ENCODE data around the gene HMGXB4.

The HMGXB4 gene

GRCh38 chr22:35292786-35293185 lies 35.5 kb downstream of the HMGXB4 start:
- TF ChIP-seq EZH2 (optimal IDR thresholded peaks at IDR 0.05; ENCODE audit: low read depth, low read length) (no peak), EZH2phosphoT487 (IDR thresholded peaks at IDR 0.05; ENCODE audit: low read length) (no peak), CTCF (IDR thresholded peaks at IDR 0.05; ENCODE audit: low read length) (no peak)
- H3K27me3 ChIP-seq (replicated peaks; ENCODE audit: insufficient read depth, low read length): no peaks in the 10 kb centered on the region
- no peak for DNase-seq
- H3K4me3 ChIP-seq (ENCODE audit: low read length): no peak overlapping the region
- no peaks in the 10 kb centered on the region; the same call in 1 of the 2 replicates for H3F3A ChIP-seq (ENCODE audit: insufficient read depth, low read length)
- no peaks in the 10 kb centered on the region for H3K79me2 ChIP-seq (ENCODE audit: low read length)
- H3K4me1 ChIP-seq (ENCODE audit: low read length): no peaks in the 10 kb centered on the region
- no peaks in the 10 kb centered on the region for H3K9me3 ChIP-seq (replicated peaks; ENCODE audit: insufficient read depth, low read length)
- H3K36me3 ChIP-seq (replicated peaks; ENCODE audit: insufficient read depth, low read length): no peaks in the 10 kb centered on the region
- H3K9ac ChIP-seq (ENCODE audit: low read length): no peak overlapping the region
- no peak overlapping the region for H3K4me2 ChIP-seq (ENCODE audit: low read depth, low read length)
- no peaks in the 10 kb centered on the region for H4K20me1 ChIP-seq (ENCODE audit: insufficient read depth, low read length)
- no peak overlapping the region for H3K27ac ChIP-seq (ENCODE audit: low read length)
- no peaks in the 10 kb centered on the region for H3K9me2 ChIP-seq (replicated peaks; ENCODE audit: insufficient read depth, low read length)
- H2AFZ ChIP-seq (ENCODE audit: low read length): no peak overlapping the region

- Histone ChIP-seq H3K4me3 (ENCODE audit: low read length) (no peak overlapping the region), H3K27ac (ENCODE audit: low read length) (no peak overlapping the region), H3K9me2 (replicated peaks; ENCODE audit: insufficient read depth, low read length) (no peaks in the 10 kb centered on the region), H2AFZ (ENCODE audit: low read length) (no peak overlapping the region), H3K79me2 (ENCODE audit: low read length) (peaks cover 9% of the 10 kb centered on the region), H3K9ac (ENCODE audit: low read length) (no peak overlapping the region), H3K27me3 (replicated peaks; ENCODE audit: insufficient read depth, low read length) (no peaks in the 10 kb centered on the region), H3K4me1 (ENCODE audit: low read length) (no peaks in the 10 kb centered on the region), H3K9me3 (replicated peaks; ENCODE audit: insufficient read depth, low read length) (no peaks in the 10 kb centered on the region), H3K4me2 (ENCODE audit: low read depth, low read length) (no peak overlapping the region), H4K20me1 (ENCODE audit: insufficient read depth, low read length) (no peaks in the 10 kb centered on the region), H3F3A (ENCODE audit: insufficient read depth, low read length) (peaks cover 3% of the 10 kb centered on the region; the same call in 1 of the 2 replicates), H3K36me3 (replicated peaks; ENCODE audit: insufficient read depth, low read length) (no peaks in the 10 kb centered on the region)
- no peak for DNase-seq
- TF ChIP-seq EZH2 (optimal IDR thresholded peaks at IDR 0.05; ENCODE audit: low read depth, low read length) (no peak), EZH2phosphoT487 (IDR thresholded peaks at IDR 0.05; ENCODE audit: low read length) (no peak), CTCF (IDR thresholded peaks at IDR 0.05; ENCODE audit: low read length) (no peak)
These were observed 38.8 kb downstream of the HMGXB4 start for GRCh38 chr22:35296051-35296450.

GRCh38 chr22:35299217-35299672 lies 42.0 kb downstream of the HMGXB4 start:
- no peaks in the 10 kb centered on the region for H3K36me3 ChIP-seq (replicated peaks; ENCODE audit: insufficient read depth, low read length)
- no peaks in the 10 kb centered on the region for H4K20me1 ChIP-seq (ENCODE audit: insufficient read depth, low read length)
- TF ChIP-seq EZH2 (optimal IDR thresholded peaks at IDR 0.05; ENCODE audit: low read depth, low read length) (no peak), EZH2phosphoT487 (IDR thresholded peaks at IDR 0.05; ENCODE audit: low read length) (no peak)
- no peak overlapping the region; the same call in 1 of the 2 replicates for H3K27ac ChIP-seq (ENCODE audit: low read length)
- no peaks in the 10 kb centered on the region for H3K9me3 ChIP-seq (replicated peaks; ENCODE audit: insufficient read depth, low read length)
- no peaks in the 10 kb centered on the region for H3K27me3 ChIP-seq (replicated peaks; ENCODE audit: insufficient read depth, low read length)
- peaks cover 34% of the 10 kb centered on the region for H3K79me2 ChIP-seq (ENCODE audit: low read length)
- H2AFZ ChIP-seq (ENCODE audit: low read length): peak overlapping the region; percentile 2; the same call in 1 of the 2 replicates
- DNase-seq: peak; percentile 38
- H3K9me2 ChIP-seq (replicated peaks; ENCODE audit: insufficient read depth, low read length): no peaks in the 10 kb centered on the region
- H3K9ac ChIP-seq (ENCODE audit: low read length): peak overlapping the region; percentile 11; the same call in 1 of the 2 replicates
- no peaks in the 10 kb centered on the region for H3K4me1 ChIP-seq (ENCODE audit: low read length)
- peak overlapping the region; percentile 74 for H3K4me2 ChIP-seq (ENCODE audit: low read depth, low read length)
- peaks cover 3% of the 10 kb centered on the region; the same call in 1 of the 2 replicates for H3F3A ChIP-seq (ENCODE audit: insufficient read depth, low read length)
- peak overlapping the region; percentile 85 for H3K4me3 ChIP-seq (ENCODE audit: low read length)

Measured in MM.1S (cell line).